GM12892 (cell line): ENCODE measurements around the gene CRBN.
A peak's percentile ranks its signal among the peaks of the same experiment; 100 is the strongest.

Experiments used
- DNase-seq: peaks from one replicate; pipeline ENCODE4 v3.0.0; 2011; ENCODE audit not compliant: insufficient read length
- FAIRE-seq: peaks from 2 replicates; lab custom pipeline; 2011; peaks lifted over from hg19 to GRCh38; lab: Jason Lieb, UNC
- POLR2A ChIP-seq: IDR thresholded peaks from 2 replicates; pipeline ENCODE4 v1.6.1; 2011; ENCODE audit warnings: low read depth, low read length, control low read depth
- POLR2AphosphoS5 ChIP-seq: IDR thresholded peaks from 2 replicates; pipeline ENCODE4 v1.6.1; 2011; ENCODE audit warnings: low read depth, low read length, control low read depth
- TAF1 ChIP-seq: IDR thresholded peaks from 2 replicates; pipeline ENCODE4 v1.6.1; 2011; ENCODE audit warnings: low read depth, mild to moderate bottlenecking, control low read depth, low read length, borderline replicate concordance

CRBN gene

DNA sequence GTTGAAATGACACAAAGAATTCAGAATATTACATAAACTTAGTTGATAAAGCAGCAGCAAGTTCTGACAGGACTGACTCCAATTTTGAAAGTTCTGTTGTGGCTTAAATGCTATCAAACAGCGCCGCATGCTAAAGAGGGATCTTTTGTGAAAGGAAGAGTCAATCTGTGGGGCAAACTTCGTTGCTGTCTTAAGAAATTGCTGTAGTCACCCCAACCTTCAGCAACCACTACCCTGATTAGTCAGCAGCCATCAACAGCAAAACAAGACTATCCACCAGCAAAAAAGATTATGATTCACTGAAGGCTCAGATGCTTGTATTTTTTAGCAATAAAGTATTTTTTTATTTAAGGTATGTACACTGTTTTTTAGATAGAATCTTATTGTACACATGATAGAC lies 14.2 kb downstream of the CRBN start:
- TF ChIP-seq POLR2AphosphoS5: no peak
- no peak for TF ChIP-seq TAF1
- no peak for TF ChIP-seq POLR2A
- FAIRE-seq: no peak

DNA sequence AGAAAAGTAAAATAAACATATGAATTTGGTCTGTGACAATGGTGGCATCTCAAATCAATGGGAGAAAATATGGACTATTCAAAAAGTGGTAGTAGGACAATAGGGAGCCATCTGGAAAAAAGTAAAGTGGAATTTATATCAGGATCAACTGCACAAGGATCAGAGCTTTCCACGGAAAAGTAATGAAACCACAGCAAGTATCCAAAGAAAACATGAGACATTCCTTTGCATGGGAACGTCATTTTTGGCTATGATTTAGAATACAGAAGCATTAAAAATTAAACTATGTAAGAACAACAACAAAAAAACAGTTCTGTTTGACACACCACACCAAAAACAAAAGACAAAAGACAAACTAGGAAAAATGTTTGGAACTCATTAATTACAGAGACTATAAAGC lies 18.7 kb downstream of the CRBN start:
- FAIRE-seq: no peak
- TF ChIP-seq POLR2AphosphoS5 (no peak), TAF1 (no peak), POLR2A (no peak)
- no peak for DNase-seq

More for the DNA sequence above, 14.2 kb downstream of the CRBN start:
- no peak for DNase-seq

DNA sequence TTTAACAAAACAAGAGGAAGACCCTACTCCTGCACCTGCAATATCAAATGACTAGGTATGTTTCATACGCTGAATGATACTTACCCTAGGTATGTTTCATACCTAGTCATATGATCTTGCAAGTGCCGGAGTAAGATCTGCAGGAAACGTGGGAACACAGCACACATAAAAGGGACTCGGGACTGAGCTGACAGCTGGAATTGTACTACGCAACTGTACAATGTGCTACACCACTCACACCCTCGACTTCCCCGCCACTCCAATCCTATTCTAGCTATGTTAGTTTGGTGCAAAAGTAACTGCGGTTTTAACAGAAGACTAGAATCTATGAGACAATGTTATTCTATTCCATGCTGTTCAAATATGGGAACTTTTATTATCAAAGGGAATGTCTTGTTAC lies 22.0 kb downstream of the CRBN start:
- TF ChIP-seq POLR2A: no peak
- TF ChIP-seq POLR2AphosphoS5: no peak
- TF ChIP-seq TAF1: no peak
- no peak for DNase-seq
- no peak for FAIRE-seq

DNA sequence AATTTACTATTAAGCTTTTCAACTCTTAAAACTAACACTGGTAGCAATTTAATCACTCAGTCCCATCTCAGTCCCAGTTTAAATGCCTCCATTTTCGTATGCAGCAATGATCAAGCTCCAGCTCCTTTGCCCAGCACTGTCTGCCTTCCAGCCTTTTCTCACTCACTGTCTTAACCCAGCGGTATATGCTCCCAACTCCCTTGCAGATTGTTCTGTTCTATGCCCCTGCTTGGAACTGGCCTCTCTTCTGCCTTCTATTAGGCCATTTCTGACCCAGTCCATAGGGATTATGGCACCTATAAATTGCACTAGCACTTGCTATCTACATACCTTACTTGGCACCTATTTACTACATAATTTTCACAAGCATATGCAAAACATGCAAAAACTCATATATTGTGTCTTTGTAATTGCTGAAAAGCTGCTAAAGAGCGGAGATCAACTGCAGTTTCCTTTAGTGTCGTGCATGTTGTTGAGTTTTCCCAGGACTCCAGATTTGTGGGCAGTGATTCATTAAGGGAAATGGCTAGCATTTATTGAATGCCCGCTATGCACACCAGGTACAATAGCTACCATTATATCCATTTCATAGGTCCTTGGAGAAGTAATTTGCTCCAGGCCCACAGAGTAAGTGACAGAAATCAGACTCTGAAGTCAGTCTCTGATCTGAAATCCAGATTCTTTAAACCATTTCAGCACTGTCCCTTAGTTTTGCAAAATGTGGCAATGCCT lies 24.4 kb downstream of the CRBN start:
- FAIRE-seq: no peak
- TF ChIP-seq TAF1 (no peak), POLR2A (peak; percentile 41; the same call in 1 of the 2 replicates), POLR2AphosphoS5 (0 out of 2 replicates have a peak, but pooled peaks have one; percentile 26)
- no peak for DNase-seq

DNA sequence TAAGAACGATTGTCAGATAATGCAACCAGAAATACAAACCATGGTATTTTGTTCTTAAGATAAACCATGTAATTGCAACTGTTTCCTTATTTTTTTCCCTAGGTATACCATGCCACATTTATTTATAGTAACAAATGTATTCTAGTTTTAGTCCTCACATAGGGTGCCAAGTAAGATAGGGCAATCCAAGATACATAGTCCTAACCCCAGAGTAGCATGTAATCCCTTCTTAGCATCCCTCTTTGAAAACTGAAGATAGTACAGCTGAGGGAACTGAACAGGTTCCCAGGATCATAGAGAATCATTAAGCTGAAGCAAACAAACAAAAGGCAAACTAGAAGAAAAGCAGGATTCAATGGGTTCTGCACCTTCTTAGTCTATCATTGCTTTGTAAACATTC lies 28.0 kb downstream of the CRBN start:
- DNase-seq (no peak), FAIRE-seq (no peak)
- no peak for TF ChIP-seq TAF1
- TF ChIP-seq POLR2A: no peak
- TF ChIP-seq POLR2AphosphoS5: no peak

DNA sequence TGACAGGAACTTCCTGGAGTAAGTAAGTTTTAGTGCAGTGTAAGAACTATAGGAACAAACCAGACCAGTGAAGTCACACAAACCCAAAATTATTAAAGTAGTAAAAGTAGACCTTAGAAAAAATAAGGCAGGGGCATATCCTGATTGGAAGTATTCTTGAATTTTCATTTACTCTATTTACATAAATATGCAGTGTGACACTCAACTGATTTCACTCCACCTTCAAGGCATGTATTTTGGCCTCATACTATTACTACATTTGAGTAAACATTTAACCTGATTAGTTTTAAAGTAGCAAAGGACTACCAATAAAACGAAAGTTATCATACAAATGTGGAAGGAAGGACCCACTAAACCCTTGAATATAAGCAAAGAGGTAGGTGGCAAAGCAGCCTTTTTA lies 29.9 kb downstream of the CRBN start:
- no peak for TF ChIP-seq POLR2A
- TF ChIP-seq TAF1: no peak
- no peak for TF ChIP-seq POLR2AphosphoS5

DNA sequence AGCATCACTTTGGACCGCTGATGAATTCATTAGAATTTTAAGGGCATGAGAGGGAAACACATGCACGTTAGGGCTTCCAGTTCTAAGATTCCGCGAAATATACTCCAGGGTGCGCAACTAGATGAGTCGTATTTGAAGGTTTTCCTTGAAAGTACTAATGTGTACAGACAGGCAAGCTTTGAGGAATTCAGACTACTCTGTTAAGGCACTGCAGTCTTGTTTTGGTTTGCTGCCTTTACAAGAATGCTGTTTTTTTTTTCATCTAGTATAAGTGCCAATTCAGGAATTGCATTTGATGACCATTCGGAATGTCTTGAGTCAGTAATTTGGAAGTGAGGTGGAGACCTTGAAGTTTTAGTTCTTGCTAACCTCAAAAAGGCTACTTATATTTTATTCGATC lies 33.7 kb downstream of the CRBN start:
- FAIRE-seq: no peak

More for the DNA sequence above, 29.9 kb downstream of the CRBN start:
- FAIRE-seq (no peak), DNase-seq (no peak)

DNA sequence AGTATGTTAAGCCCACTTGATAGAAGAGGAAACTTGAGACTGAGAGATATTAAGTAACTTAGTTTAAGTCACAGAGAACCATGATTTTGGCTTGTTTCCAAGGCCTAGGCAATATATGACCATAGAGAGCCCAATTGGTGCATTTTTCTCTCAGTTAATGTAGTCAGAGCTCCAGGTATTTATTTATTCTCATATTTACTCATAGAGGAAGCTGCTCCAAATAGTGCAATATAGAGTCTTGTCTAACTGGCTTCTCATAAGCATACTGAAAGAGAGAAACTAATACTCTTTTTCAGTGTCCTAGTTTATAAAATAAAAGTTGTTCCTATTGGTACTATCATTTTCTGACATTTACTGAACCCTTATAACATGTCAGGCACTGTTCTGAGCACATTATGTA lies 37.6 kb downstream of the CRBN start:
- TF ChIP-seq POLR2A (no peak), TAF1 (no peak), POLR2AphosphoS5 (no peak)
- DNase-seq: no peak
- FAIRE-seq: no peak

More for the DNA sequence above, 33.7 kb downstream of the CRBN start:
- DNase-seq: no peak
- no peak for TF ChIP-seq POLR2A
- no peak for TF ChIP-seq POLR2AphosphoS5
- TF ChIP-seq TAF1: no peak

DNA sequence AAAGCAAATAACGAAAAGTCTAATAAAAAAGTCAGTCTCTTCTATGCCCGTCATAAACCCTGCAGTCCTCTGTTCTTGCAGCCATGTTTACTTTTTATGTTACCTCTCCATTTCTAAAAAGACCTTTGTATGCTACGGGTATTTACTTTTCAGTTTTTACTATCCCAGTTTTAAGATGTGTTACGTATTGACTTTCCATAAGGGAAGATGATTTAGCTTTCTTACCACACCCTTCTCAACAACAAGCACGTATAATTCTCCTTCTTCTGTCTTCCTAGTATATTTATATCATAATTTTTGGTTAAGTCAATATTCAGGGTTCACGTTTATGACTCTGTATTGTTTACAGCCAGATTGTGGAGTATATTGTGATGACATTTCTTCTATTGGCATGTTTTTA lies 42.0 kb downstream of the CRBN start:
- TF ChIP-seq POLR2AphosphoS5 (no peak), TAF1 (no peak), POLR2A (no peak)
- DNase-seq (no peak), FAIRE-seq (no peak)

DNA sequence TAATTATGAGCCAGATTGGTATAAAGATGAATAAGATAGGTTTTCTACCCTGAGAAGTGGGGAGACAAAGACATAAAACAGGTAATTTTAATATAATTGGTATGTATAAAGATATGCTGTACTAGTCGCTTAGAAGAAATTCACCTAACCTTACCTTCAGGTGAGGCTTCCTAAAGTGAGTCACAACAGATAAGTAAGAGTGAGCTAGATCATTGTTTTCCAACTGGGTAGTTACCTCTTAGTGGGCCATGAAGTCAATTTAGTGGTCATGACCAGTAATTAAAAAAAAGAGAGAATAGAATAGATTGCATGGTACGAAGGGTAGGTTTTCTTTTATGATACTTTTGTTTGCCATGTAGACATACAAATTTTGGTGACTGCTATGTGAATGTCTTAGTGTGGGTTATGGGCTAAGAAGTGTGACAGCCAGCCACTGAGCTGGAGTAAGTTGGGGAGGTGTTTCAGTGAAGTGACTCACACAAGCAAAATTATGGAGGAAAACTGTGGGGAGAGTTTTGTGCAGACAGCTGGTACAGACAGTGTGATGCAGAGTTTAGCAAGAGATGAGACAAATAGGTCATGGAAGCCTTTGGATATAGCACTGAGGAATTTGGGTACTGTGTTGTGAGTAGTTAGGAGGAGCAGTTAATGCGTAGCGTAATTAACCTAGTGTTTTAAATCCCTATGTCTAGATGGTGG lies 44.6 kb downstream of the CRBN start:
- FAIRE-seq (no peak), DNase-seq (no peak)
- TF ChIP-seq POLR2A: no peak
- TF ChIP-seq POLR2AphosphoS5: peak; percentile 7; the same call in 1 of the 2 replicates

DNA sequence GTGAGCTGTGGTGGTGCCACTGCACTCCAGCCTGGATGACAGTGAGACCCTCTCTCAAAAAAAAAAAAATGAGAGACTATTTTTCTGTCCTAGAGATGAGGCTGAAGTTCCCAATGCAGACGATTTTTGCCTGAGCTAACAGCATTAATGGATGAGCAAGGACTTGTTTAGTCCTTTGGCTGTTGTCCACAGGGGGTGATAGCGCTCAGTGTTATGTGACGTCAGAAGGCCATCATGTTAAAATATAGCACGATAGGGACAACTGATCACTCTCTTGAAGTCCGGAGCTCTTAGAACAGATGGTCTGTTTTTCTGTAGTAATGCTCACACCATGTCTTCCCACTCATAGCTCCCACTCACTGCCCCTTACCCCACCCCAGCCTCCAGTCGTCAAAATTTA lies 46.0 kb downstream of the CRBN start:
- DNase-seq (no peak), FAIRE-seq (no peak)
- no peak for TF ChIP-seq POLR2AphosphoS5
- no peak for TF ChIP-seq POLR2A
- no peak for TF ChIP-seq TAF1

DNA sequence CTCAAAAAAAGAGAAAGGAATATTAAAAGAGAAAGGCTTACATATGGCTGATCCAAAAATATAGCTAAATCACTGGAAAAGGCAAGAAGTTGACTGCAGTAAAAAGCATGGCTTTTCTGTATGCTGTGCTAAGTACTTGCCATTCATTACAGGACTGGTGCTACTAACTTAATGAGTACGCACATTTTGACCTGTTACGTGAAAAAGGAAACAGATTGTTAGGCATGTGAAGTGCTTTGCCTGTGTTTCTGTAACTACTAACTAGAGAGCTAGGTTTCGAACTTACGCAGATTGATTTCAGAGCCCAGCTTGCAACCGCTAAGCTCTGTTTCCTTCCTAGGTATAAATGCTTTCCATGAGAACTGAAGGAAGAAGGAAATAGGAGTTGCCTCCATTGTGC lies 49.9 kb downstream of the CRBN start:
- TF ChIP-seq TAF1 (no peak), POLR2AphosphoS5 (no peak), POLR2A (no peak)
- no peak for FAIRE-seq

More for the DNA sequence above, 49.9 kb downstream of the CRBN start:
- DNase-seq: no peak
